ENCODE measurements around the gene MAPK12. TPM values are rescaled to one million over a fixed set of nuclear protein-coding genes. Genes with fewer than 3 reads are reported as not detected.
"Not testable (repeated sequence)": the region's sequence is repeated elsewhere in the genome, so short reads cannot be mapped to it uniquely, and the experiment has no call there.

MAPK12 gene
- total and polyA plus RNA-seq, 8 donors = 4.7 to 49.6 (median 8.2) TPM

GRCh38 chr22:50274771-50275170 lies 13.3 kb upstream of the MAPK12 start:
- H3K27ac ChIP-seq = peak overlapping the region; percentile 22 to 71 (median 37)
- peaks cover 31 to 73% (median 50%) of the 10 kb centered on the region in 4 donors for H3K4me1 ChIP-seq
- intact Hi-C loops (cut with DNase I; ENCODE audit: low total_unique reads) = loop anchor here (5.0 kb wide), 1 partner anchor 63 kb away; no protein-coding TSS in a partner anchor
- TF ChIP-seq EP300 (IDR thresholded peaks at IDR 0.05) (no peak), POLR2AphosphoS5 (IDR thresholded peaks at IDR 0.05) (no peak), CTCF (IDR thresholded peaks at IDR 0.05) (no peak), POLR2A (IDR thresholded peaks at IDR 0.05) (no peak)
- no peaks in the 10 kb centered on the region for H3K9me3 ChIP-seq
- no peak for DNase-seq
- peaks cover 0 to 29% (median 3%) of the 10 kb centered on the region in 3 donors for H3K27me3 ChIP-seq
- H3K4me3 ChIP-seq = no peak overlapping the region
- peaks cover 48 to 56% (median 50%) of the 10 kb centered on the region in 4 donors for H3K36me3 ChIP-seq
- 23 to 49% (median 41%) methylated on average over 7 of the region's 7 CpGs for WGBS, 5 donors

DNA sequence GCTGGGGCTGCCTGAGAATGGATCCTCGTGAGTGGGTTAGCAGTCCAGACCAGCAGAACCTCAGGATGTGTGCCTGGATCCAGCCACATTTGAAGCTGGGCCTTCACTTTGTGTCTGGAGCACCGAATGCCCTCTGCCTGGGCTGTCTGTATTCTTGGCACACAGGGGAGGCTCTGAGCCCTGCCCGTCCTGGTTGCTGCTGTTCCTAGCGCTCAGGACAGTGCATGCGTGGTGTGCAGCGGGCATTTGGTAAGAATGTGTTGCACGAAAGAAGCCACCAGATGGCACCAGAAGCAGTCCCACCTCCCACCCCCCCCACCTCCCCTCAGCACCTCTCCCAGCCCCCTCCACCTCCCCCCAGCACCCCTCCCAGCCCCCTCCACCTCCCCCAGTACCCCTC lies 12.8 kb upstream of the MAPK12 start:
- peak; percentile 66 to 84 for DNase-seq
- no peaks in the 10 kb centered on the region for H3K9me3 ChIP-seq
- TF ChIP-seq POLR2A (IDR thresholded peaks at IDR 0.05) (no peak), CTCF (IDR thresholded peaks at IDR 0.05) (peak in 3 of 7 experiments; percentile 16 to 41 (median 19))
- H3K27ac ChIP-seq = peak overlapping the region in 2 of 5 donors; percentile 2 to 16
- peaks cover 44 to 52% (median 45%) of the 10 kb centered on the region in 4 donors for H3K36me3 ChIP-seq
- no peak overlapping the region for H3K4me3 ChIP-seq
- peaks cover 0 to 34% (median 3%) of the 10 kb centered on the region in 3 donors for H3K27me3 ChIP-seq
- WGBS, 5 donors = 18 to 24% (median 23%) methylated on average over 6 to 7 of the region's 7 CpGs; no CpG with 5 or more reads in 1 of the 5 donors
- H3K4me1 ChIP-seq = peaks cover 36 to 73% (median 52%) of the 10 kb centered on the region in 4 donors
- intact Hi-C loops (cut with DNase I; ENCODE audit: low total_unique reads) = no loop called here

DNA sequence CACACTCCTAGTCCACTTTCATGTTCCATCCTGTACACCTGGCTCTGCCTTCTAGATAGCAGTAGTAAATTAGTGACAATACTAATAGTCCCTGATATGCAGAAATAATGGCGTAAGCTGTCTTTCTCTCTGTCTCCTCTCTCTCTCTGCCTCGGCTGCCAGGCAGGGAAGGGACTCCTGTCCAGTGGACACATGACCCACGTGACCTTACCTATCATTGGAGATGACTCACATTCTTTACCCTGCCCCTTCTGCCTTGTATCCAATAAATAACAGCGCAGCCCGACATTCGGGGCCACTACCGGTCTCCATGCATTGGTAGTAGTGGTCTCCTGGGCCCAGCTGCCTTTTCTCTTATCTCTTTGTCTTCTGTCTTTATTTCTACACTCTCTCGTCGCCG lies 12.3 kb upstream of the MAPK12 start:
- H3K4me1 ChIP-seq = peaks cover 41 to 78% (median 57%) of the 10 kb centered on the region in 4 donors
- WGBS, 5 donors = 66 to 84% (median 79%) methylated on average over 10 of the region's 10 CpGs
- intact Hi-C loops (cut with DNase I; ENCODE audit: low total_unique reads); H3K4me3 ChIP-seq; H3K9me3 ChIP-seq; DNase-seq: not testable (repeated sequence)
- peak overlapping the region in 1 of 5 donors; percentile 16 for H3K27ac ChIP-seq
- H3K36me3 ChIP-seq = peaks cover 38 to 46% (median 40%) of the 10 kb centered on the region in 4 donors
- H3K27me3 ChIP-seq = peaks cover 0 to 36% (median 3%) of the 10 kb centered on the region in 3 donors

- Histone ChIP-seq H3K36me3 (peaks cover 34 to 42% (median 36%) of the 10 kb centered on the region in 4 donors), H3K4me1 (peaks cover 45 to 83% (median 61%) of the 10 kb centered on the region in 4 donors), H3K27me3 (peaks cover 0 to 36% (median 3%) of the 10 kb centered on the region in 3 donors)
- WGBS, 5 donors = 17 to 100% (median 36%) methylated on average over 1 to 11 of the region's 11 CpGs
- H3K27ac ChIP-seq; H3K4me3 ChIP-seq; DNase-seq; intact Hi-C loops (cut with DNase I; ENCODE audit: low total_unique reads); H3K9me3 ChIP-seq: not testable (repeated sequence)
Measured at GRCh38 chr22:50273352-50273751, 11.9 kb upstream of the MAPK12 start.

- TF ChIP-seq POLR2AphosphoS5 (IDR thresholded peaks at IDR 0.05) = no peak
- TF ChIP-seq CTCF (IDR thresholded peaks at IDR 0.05) = peak in 1 of 7 experiments; percentile 4
- H3K27ac ChIP-seq = peak overlapping the region; percentile 38 to 83 (median 43)
- H3K4me1 ChIP-seq = peaks cover 57 to 87% (median 73%) of the 10 kb centered on the region in 4 donors
- H3K9me3 ChIP-seq = no peaks in the 10 kb centered on the region
- peak overlapping the region; percentile 52 to 59 (median 56) for H3K4me3 ChIP-seq
- 35 to 46% (median 40%) methylated on average over 17 to 26 of the region's 26 CpGs for WGBS, 5 donors
- intact Hi-C loops (cut with DNase I; ENCODE audit: low total_unique reads) = no loop called here
- H3K36me3 ChIP-seq = peaks cover 23 to 31% (median 25%) of the 10 kb centered on the region in 4 donors
- no peak for DNase-seq
- H3K27me3 ChIP-seq = peaks cover 0 to 36% (median 3%) of the 10 kb centered on the region in 3 donors
Measured at GRCh38 chr22:50272044-50272802, 10.7 kb upstream of the MAPK12 start.
